SU-DHL-6 (cell line): ENCODE measurements around the gene TCN1.

Experiments used
- H2AFZ ChIP-seq: fragments of 200-600 bp; sonication (generic); 2 replicates; pipeline ENCODE4 v1.6.1; 2014; ENCODE audit warnings: low read depth, mild to moderate bottlenecking, moderate library complexity, mixed read lengths, antibody characterized with exemption, low read length; ENCODE audit not compliant: severe bottlenecking
- H3F3A ChIP-seq: fragments of 200-600 bp; shearing (Covaris generic); 2 replicates; pipeline ENCODE4 v1.6.0; 2016; ENCODE audit warnings: antibody characterized with exemption, mild to moderate bottlenecking; ENCODE audit not compliant: insufficient read depth
- H3K27ac ChIP-seq: fragments of 200-600 bp; sonication (generic); 2 replicates; pipeline ENCODE4 v1.5.1; 2016; ENCODE audit warnings: low read depth, mild to moderate bottlenecking, low read length, moderate library complexity, mixed read lengths
- H3K27me3 ChIP-seq: fragments of 200-600 bp; sonication (generic), shearing (Covaris generic); 2 replicates; pipeline ENCODE4 v1.6.0; 2014; ENCODE audit warnings: mild to moderate bottlenecking, low read length
- H3K36me3 ChIP-seq: fragments of 200-600 bp; sonication (generic); 2 replicates; pipeline ENCODE4 v1.6.1; 2014; ENCODE audit warnings: mild to moderate bottlenecking, low read length, mixed read lengths
- H3K4me2 ChIP-seq: fragments of 300-600, 200-600 bp; shearing (Covaris generic), sonication (generic); 2 replicates; pipeline ENCODE4 v1.6.0; 2014; ENCODE audit warnings: low read length, low read depth, mild to moderate bottlenecking; ENCODE audit not compliant: poor library complexity, severe bottlenecking
- H3K4me3 ChIP-seq: fragments of 200-600 bp; sonication (generic); 2 replicates; pipeline ENCODE4 v1.5.1; 2014; ENCODE audit warnings: antibody characterized with exemption, low read length, mild to moderate bottlenecking, mixed read lengths; ENCODE audit not compliant: insufficient read depth, poor library complexity, severe bottlenecking
- H3K79me2 ChIP-seq: fragments of 200-600 bp; sonication (generic); 2 replicates; pipeline ENCODE4 v1.6.1; 2014; ENCODE audit warnings: mild to moderate bottlenecking, low read length, moderate library complexity; ENCODE audit not compliant: insufficient read depth
- H3K9ac ChIP-seq: fragments of 200-600 bp; sonication (generic); 2 replicates; pipeline ENCODE4 v1.7.0; 2014; ENCODE audit warnings: mild to moderate bottlenecking, low read length
- H3K9me2 ChIP-seq: fragments of 200-600 bp; sonication (generic); replicated peaks from 2 replicates; pipeline ENCODE4 v1.6.1; 2014; ENCODE audit warnings: low read length; ENCODE audit not compliant: insufficient read depth
- H3K9me3 ChIP-seq: fragments of 200-600 bp; sonication (generic); 2 replicates; pipeline ENCODE4 v1.6.1; 2014; ENCODE audit warnings: low read length, mixed read lengths; ENCODE audit not compliant: insufficient read depth
- H4K20me1 ChIP-seq: fragments of 200-600 bp; sonication (generic); 2 replicates; pipeline ENCODE4 v1.6.1; 2014; ENCODE audit warnings: low read depth, mild to moderate bottlenecking, antibody characterized with exemption, low read length, moderate library complexity, mixed read lengths
- CTCF ChIP-seq: fragments of 200-600 bp; sonication (generic); IDR thresholded peaks from one replicate; pipeline ENCODE4 v1.5.1; 2017; ENCODE audit warnings: antibody characterized with exemption, mild to moderate bottlenecking, low read length, moderate library complexity; ENCODE audit not compliant: insufficient read depth, poor library complexity, severe bottlenecking
- EZH2phosphoT487 ChIP-seq: fragments of 200-600 bp; sonication (generic), shearing (Covaris generic); conservative IDR thresholded peaks from 2 replicates; pipeline ENCODE4 v1.6.1; 2018; ENCODE audit warnings: mild to moderate bottlenecking, antibody characterized with exemption, low read length, moderate library complexity, mixed read lengths

The TCN1 gene

DNA sequence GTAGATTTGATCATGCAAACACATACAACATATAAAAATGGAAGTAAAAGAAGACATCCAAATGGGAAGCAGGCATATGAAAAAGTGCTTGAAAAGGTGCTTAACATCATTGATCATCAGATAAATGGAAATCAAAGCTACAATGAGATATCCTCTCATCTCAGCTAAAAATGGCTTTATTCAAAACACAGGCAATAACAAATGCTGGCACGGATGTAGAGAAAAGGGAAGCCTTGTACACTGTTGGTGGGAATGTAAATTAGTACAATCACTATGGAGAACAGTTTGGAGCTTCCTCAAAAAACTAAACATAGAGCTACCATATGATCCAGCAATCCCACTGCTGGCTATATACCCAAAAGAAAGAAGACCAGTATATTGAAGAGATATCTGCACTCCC is 549 bp upstream of the TCN1 start:
- no peaks in the 10 kb centered on the region for H3K9me3 ChIP-seq
- H3K9me2 ChIP-seq, result no peaks in the 10 kb centered on the region
- no peak for TF ChIP-seq EZH2phosphoT487
- TF ChIP-seq CTCF, result no peak
- no peak overlapping the region for H3K4me3 ChIP-seq
- H3K4me2 ChIP-seq, result no peak overlapping the region
- no peaks in the 10 kb centered on the region for H3K27me3 ChIP-seq
- H4K20me1 ChIP-seq, result no peaks in the 10 kb centered on the region
- no peaks in the 10 kb centered on the region for H3K79me2 ChIP-seq
- no peak overlapping the region for H3K27ac ChIP-seq
- H2AFZ ChIP-seq, result no peak overlapping the region
- H3K36me3 ChIP-seq, result no peaks in the 10 kb centered on the region
- H3K9ac ChIP-seq, result no peak overlapping the region
- H3F3A ChIP-seq, result no peaks in the 10 kb centered on the region

- no peaks in the 10 kb centered on the region for H3K27me3 ChIP-seq
- no peaks in the 10 kb centered on the region for H3K9me3 ChIP-seq
- H3K4me3 ChIP-seq, result no peak overlapping the region
- H4K20me1 ChIP-seq, result no peaks in the 10 kb centered on the region
- H3F3A ChIP-seq, result no peaks in the 10 kb centered on the region
- H3K36me3 ChIP-seq, result no peaks in the 10 kb centered on the region
- H3K9me2 ChIP-seq, result no peaks in the 10 kb centered on the region
- H3K79me2 ChIP-seq, result no peaks in the 10 kb centered on the region
- H3K4me2 ChIP-seq, result no peak overlapping the region
- H3K27ac ChIP-seq, result no peak overlapping the region
- TF ChIP-seq CTCF (no peak), EZH2phosphoT487 (no peak)
- no peak overlapping the region for H3K9ac ChIP-seq
- H2AFZ ChIP-seq, result no peak overlapping the region
Observed at GRCh38 chr11:59865031-59865430, 1.3 kb downstream of the TCN1 start.

GRCh38 chr11:59862252-59862651 is 4.0 kb downstream of the TCN1 start:
- Histone ChIP-seq H3K4me2 (no peak overlapping the region), H3K27me3 (no peaks in the 10 kb centered on the region), H3F3A (no peaks in the 10 kb centered on the region), H3K79me2 (no peaks in the 10 kb centered on the region), H4K20me1 (no peaks in the 10 kb centered on the region), H3K36me3 (no peaks in the 10 kb centered on the region), H2AFZ (no peak overlapping the region), H3K27ac (no peak overlapping the region), H3K9me3 (no peaks in the 10 kb centered on the region), H3K9me2 (no peaks in the 10 kb centered on the region), H3K4me3 (no peak overlapping the region), H3K9ac (no peak overlapping the region)
- TF ChIP-seq CTCF (no peak), EZH2phosphoT487 (no peak)

GRCh38 chr11:59859673-59860072 is 6.6 kb downstream of the TCN1 start:
- Histone ChIP-seq H4K20me1 (no peaks in the 10 kb centered on the region), H3K9ac (no peak overlapping the region), H3F3A (no peaks in the 10 kb centered on the region), H3K4me3 (no peak overlapping the region), H3K36me3 (no peaks in the 10 kb centered on the region), H3K9me2 (no peaks in the 10 kb centered on the region), H3K9me3 (no peaks in the 10 kb centered on the region), H3K27me3 (no peaks in the 10 kb centered on the region), H2AFZ (no peak overlapping the region), H3K4me2 (no peak overlapping the region), H3K27ac (no peak overlapping the region), H3K79me2 (no peaks in the 10 kb centered on the region)
- no peak for TF ChIP-seq CTCF
- no peak for TF ChIP-seq EZH2phosphoT487
